ENCODE results near the gene SPAST. TPM values are rescaled to one million over a fixed set of nuclear protein-coding genes. Genes with fewer than 3 reads are reported as not detected.

The SPAST gene
- total RNA-seq, 1 experiment from 2014 or later = 32.8 TPM

- H2BK12ac ChIP-seq (ENCODE audit: insufficient read length, low read depth, low read length) = no peak overlapping the region
- DNase-seq = no peak
- H3K4me1 ChIP-seq (ENCODE audit: insufficient read depth, low read length) = no peaks in the 10 kb centered on the region
- no peak for TF ChIP-seq CTCF (conservative IDR thresholded peaks at IDR 0.05)
- H4K8ac ChIP-seq (replicated peaks; ENCODE audit: insufficient read length, low read depth, low read length) = no peak overlapping the region
- H3K4ac ChIP-seq (ENCODE audit: low read depth, low read length) = no peak overlapping the region
- H3K27me3 Mint-ChIP-seq (ENCODE audit: low read depth) = no peaks in the 10 kb centered on the region
- no peak overlapping the region for H3K27ac Mint-ChIP-seq
- no peaks in the 10 kb centered on the region for H3K4me1 Mint-ChIP-seq
- no peak overlapping the region for H3K4me3 Mint-ChIP-seq
- no peak overlapping the region for H2AFZ ChIP-seq (ENCODE audit: low read length)
- no peaks in the 10 kb centered on the region for H3K79me2 ChIP-seq (ENCODE audit: insufficient read depth, low read length)
- WGBS (ENCODE audit: extremely low coverage, insufficient read length, low lambda C conversion rate) = no CpG with 5 or more reads among the region's 3 CpGs
- no peak overlapping the region for H4K91ac ChIP-seq (ENCODE audit: insufficient read length, low read depth, low read length)
- no peak overlapping the region for H2BK20ac ChIP-seq (ENCODE audit: low read depth, low read length, poor library complexity, severe bottlenecking)
- no peaks in the 10 kb centered on the region; a peak in 2 of 5 replicates for H3K9me3 Mint-ChIP-seq
- H4K20me1 ChIP-seq (ENCODE audit: control insufficient read depth, insufficient read depth, insufficient read length) = no peaks in the 10 kb centered on the region
- H3K27me3 ChIP-seq (ENCODE audit: insufficient read depth, low read length) = no peaks in the 10 kb centered on the region
- H3K27ac ChIP-seq (ENCODE audit: insufficient read length, low read depth, low read length) = no peak overlapping the region
- no peak overlapping the region for H3T11ph ChIP-seq (ENCODE audit: low read length)
- no peak overlapping the region for H2BK5ac ChIP-seq (ENCODE audit: insufficient read length, low read length)
- no peak overlapping the region for H2BK15ac ChIP-seq (ENCODE audit: low read depth, low read length)
- H3K23ac ChIP-seq (ENCODE audit: insufficient read length, low read depth, low read length) = no peak overlapping the region
- no peak overlapping the region for H2BK120ac ChIP-seq (ENCODE audit: low read depth, low read length, poor library complexity, severe bottlenecking)
- H3K23me2 ChIP-seq (ENCODE audit: insufficient read length, low read depth, low read length, poor library complexity, severe bottlenecking) = no peaks in the 10 kb centered on the region
- H4K5ac ChIP-seq (ENCODE audit: insufficient read length, low read depth, low read length) = no peak overlapping the region
- H3K18ac ChIP-seq (ENCODE audit: insufficient read length, low read depth, low read length) = no peak overlapping the region
- no peaks in the 10 kb centered on the region for H3K79me1 ChIP-seq (ENCODE audit: insufficient read depth, low read depth, low read length, poor library complexity, severe bottlenecking)
- no peak overlapping the region for H3K56ac ChIP-seq (ENCODE audit: insufficient read length, low read depth, low read length)
- no peak overlapping the region for H3K14ac ChIP-seq (ENCODE audit: insufficient read depth, low read length)
- no peaks in the 10 kb centered on the region for H3K9me3 ChIP-seq (ENCODE audit: control insufficient read depth, low read depth, low read length)
- H3K4me2 ChIP-seq (ENCODE audit: insufficient read depth, insufficient read length, low read length) = no peak overlapping the region
- peaks cover 5 to 21% (median 18%) of the 10 kb centered on the region in 3 experiments for H3K36me3 Mint-ChIP-seq (ENCODE audit: insufficient read depth in 1 of 3, low read depth in 3 of 3)
- no peak overlapping the region for H2AK5ac ChIP-seq (ENCODE audit: insufficient read length, low read length)
- H3K9ac ChIP-seq (ENCODE audit: extremely low read depth, insufficient read length, low read length) = no peak overlapping the region
Measured at GRCh38 chr2:32095671-32096070, 32.3 kb downstream of the SPAST start.

Data from H9 (cell line).